Ishikawa (cell line): ENCODE results near the gene DCLK1.

ENCODE experiments used
- CEBPB ChIP-seq: IDR thresholded peaks from 2 replicates; pipeline ENCODE4 v1.6.1; 2012
- CREB1 ChIP-seq: IDR thresholded peaks from 2 replicates; pipeline ENCODE4 v1.6.1; 2012; ENCODE audit warnings: low read depth
- EGR1 ChIP-seq: IDR thresholded peaks from 2 replicates; pipeline ENCODE4 v1.6.1; 2012
- EP300 ChIP-seq: IDR thresholded peaks from 2 replicates; pipeline ENCODE4 v1.6.1; 2012; ENCODE audit warnings: borderline replicate concordance
- FOXM1 ChIP-seq: IDR thresholded peaks from 2 replicates; pipeline ENCODE4 v1.6.1; 2012; ENCODE audit warnings: low read depth, borderline replicate concordance
- NFIC ChIP-seq: IDR thresholded peaks from 2 replicates; pipeline ENCODE4 v1.6.1; 2012
- RAD21 ChIP-seq: IDR thresholded peaks from 2 replicates; pipeline ENCODE4 v1.6.1; 2012; ENCODE audit warnings: low read depth
- REST ChIP-seq: IDR thresholded peaks from 2 replicates; pipeline ENCODE4 v1.6.1; 2012; ENCODE audit warnings: low read depth, mild to moderate bottlenecking
- TAF1 ChIP-seq: IDR thresholded peaks from 2 replicates; pipeline ENCODE4 v1.6.1; 2012; ENCODE audit warnings: low read depth, mild to moderate bottlenecking
- TCF12 ChIP-seq: IDR thresholded peaks from 2 replicates; pipeline ENCODE4 v1.6.1; 2012; ENCODE audit warnings: low read depth
- TEAD4 ChIP-seq: IDR thresholded peaks from 2 replicates; pipeline ENCODE4 v1.6.1; 2012
- USF1 ChIP-seq: IDR thresholded peaks from 2 replicates; pipeline ENCODE4 v1.6.1; 2012
- YY1 ChIP-seq: IDR thresholded peaks from 2 replicates; pipeline ENCODE4 v1.6.1; 2012; ENCODE audit warnings: low read depth
- ZBTB7A ChIP-seq: IDR thresholded peaks from 2 replicates; pipeline ENCODE4 v1.6.1; 2012; ENCODE audit warnings: low read depth
- TF ChIP-seq, protein P1 (sequence below): IDR thresholded peaks from 2 replicates; pipeline ENCODE4 v1.6.1; 2012

Gene DCLK1

DNA sequence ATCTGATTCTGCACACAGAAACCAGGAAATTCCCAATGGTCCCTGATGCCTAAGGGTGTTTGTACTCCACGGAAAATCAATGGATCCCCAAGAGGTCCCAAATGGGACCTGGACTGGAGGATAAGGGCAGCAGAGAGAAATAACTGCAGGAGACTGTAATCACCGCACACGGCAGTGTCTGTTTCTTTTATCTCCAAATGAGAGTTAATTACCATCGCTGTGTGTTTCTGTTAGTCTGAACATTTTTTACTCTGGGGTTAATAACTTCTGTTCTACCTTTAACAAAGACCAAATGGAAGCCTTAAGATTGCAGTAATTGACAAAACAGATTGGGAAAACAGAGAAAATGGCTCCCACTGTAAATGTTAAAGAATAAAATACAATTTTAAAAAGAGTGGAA is 320.9 kb downstream of the DCLK1 start:
- TF ChIP-seq CREB1 (no peak), TAF1 (no peak), CEBPB (no peak)

- TF ChIP-seq TAF1 = no peak
- TF ChIP-seq FOXM1 = no peak
- no peak for TF ChIP-seq CREB1
- TF ChIP-seq ZBTB7A = no peak
- TF ChIP-seq RAD21 = no peak
These were observed 322.3 kb downstream of the DCLK1 start for GRCh38 chr13:35808846-35809245.

DNA sequence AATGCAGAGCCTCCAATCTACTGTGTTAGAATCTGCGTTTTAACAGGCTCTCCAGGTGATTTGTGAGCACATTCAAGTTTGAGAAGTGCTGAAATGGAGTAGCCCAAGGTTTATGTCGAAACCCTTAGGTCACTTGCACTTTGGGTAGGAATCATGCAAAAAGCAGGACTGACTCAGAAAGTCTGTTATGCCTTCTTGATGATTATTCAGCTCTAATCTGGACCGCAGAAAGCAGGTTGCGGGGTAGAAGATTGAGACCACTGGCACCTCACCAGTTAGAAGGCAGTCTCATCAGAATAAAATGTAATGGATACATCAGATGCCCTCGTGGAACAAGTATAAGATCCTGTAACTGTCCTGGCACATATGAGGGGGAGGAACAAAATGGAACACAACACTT is 326.3 kb downstream of the DCLK1 start:
- no peak for TF ChIP-seq EP300

GRCh38 chr13:35797991-35798390 is 333.2 kb downstream of the DCLK1 start:
- TF ChIP-seq FOXM1 (no peak), CREB1 (no peak), TAF1 (no peak), NFIC (no peak), USF1 (no peak), CEBPB (no peak), TCF12 (no peak), EGR1 (no peak), REST (no peak), YY1 (no peak), ZBTB7A (no peak), RAD21 (no peak)
- TF ChIP-seq, protein P1, sequence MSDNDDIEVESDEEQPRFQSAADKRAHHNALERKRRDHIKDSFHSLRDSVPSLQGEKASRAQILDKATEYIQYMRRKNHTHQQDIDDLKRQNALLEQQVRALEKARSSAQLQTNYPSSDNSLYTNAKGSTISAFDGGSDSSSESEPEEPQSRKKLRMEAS = no peak

- TF ChIP-seq TCF12 = no peak
- TF ChIP-seq EGR1 = no peak
- TF ChIP-seq EP300 = no peak
- no peak for TF ChIP-seq USF1
- no peak for TF ChIP-seq FOXM1
- TF ChIP-seq RAD21 = no peak
- TF ChIP-seq, protein P1 = no peak
- no peak for TF ChIP-seq CREB1
These were observed 333.9 kb downstream of the DCLK1 start for GRCh38 chr13:35797244-35797643.

DNA sequence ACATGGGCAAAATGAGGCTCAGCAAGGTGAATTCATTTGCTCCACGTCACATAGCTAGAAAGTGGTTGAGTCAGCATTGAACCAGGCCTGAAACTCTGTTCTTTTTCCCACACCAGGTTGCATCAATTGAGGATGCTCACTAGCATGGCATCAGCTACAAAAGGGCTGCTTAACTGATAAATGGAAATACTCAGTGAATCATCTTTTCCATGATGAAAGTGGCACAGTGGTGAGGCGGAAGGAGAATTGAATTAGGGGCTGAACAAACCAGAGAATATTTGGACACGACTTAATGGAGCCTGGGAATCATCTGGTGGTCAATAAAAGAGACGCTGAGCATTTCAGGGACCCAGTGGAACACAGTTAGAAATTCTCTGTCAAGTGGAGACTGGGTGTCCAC is 334.6 kb downstream of the DCLK1 start:
- TF ChIP-seq TCF12 = no peak

GRCh38 chr13:35794734-35795389 is 336.3 kb downstream of the DCLK1 start:
- TF ChIP-seq TEAD4 (no peak), REST (no peak), EGR1 (no peak), RAD21 (no peak), CEBPB (no peak), TCF12 (no peak), USF1 (no peak), NFIC (no peak), FOXM1 (no peak), ZBTB7A (no peak), YY1 (no peak), CREB1 (no peak), EP300 (no peak), TAF1 (no peak)
- TF ChIP-seq, protein P1 = no peak
